ENCODE data around the gene ROPN1B.
"Not testable (repeated sequence)": the region's sequence is repeated elsewhere in the genome, so short reads cannot be mapped to it uniquely, and the experiment has no call there.

DNA sequence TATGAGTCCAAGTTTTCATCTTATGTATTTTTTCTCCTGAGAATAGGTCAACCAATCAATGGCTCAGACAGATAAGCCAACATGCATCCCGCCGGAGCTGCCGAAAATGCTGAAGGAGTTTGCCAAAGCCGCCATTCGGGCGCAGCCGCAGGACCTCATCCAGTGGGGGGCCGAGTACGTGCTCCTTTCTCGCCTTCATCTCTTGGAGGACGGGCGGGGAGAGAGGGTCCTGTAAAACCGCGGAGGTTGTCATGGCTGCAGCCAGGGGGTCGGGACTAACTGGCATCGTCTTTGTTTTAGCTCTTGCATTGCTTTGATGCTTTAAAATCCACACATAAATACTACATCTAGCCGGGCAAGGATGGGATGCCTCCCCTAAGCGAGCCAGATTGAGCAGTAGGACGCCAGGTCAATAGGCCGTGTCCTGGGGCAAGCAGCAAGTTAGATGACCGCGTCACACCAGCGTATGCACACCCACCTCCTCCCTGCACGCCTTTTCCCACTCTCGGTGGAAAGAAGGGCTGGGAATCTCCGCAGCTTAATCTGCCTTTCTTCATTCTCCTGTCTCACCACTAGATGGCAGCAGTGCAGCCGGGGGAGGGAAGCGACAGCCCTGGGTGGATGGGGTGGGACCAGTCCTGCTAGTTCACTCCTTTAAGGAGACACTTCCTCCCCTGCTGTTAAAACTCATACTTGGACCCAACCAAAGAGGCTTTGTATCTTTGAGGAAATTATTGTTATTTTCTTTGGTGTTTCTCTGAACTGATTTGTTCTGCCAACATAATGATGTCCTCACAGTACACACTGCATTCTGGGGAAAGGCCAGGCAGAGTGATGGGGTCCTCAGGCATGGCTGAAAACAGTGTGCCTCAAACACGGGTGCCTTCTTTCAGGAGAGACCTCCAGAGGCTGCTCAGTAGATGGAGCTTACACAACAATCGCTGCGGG lies 3.3 kb downstream of the ROPN1B start:
- peak; percentile 31; the same call in 1 of the 2 replicates for TF ChIP-seq TCF7L2 (IDR thresholded peaks at IDR 0.05; ENCODE audit: low read depth, low read length)
- not testable (repeated sequence) for TF ChIP-seq POLR2AphosphoS5 (IDR thresholded peaks at IDR 0.05; ENCODE audit: low read depth, low read length); SIN3A (IDR thresholded peaks at IDR 0.05; ENCODE audit: borderline replicate concordance, insufficient read depth, low read depth, low read length)
- TF ChIP-seq, protein P1, sequence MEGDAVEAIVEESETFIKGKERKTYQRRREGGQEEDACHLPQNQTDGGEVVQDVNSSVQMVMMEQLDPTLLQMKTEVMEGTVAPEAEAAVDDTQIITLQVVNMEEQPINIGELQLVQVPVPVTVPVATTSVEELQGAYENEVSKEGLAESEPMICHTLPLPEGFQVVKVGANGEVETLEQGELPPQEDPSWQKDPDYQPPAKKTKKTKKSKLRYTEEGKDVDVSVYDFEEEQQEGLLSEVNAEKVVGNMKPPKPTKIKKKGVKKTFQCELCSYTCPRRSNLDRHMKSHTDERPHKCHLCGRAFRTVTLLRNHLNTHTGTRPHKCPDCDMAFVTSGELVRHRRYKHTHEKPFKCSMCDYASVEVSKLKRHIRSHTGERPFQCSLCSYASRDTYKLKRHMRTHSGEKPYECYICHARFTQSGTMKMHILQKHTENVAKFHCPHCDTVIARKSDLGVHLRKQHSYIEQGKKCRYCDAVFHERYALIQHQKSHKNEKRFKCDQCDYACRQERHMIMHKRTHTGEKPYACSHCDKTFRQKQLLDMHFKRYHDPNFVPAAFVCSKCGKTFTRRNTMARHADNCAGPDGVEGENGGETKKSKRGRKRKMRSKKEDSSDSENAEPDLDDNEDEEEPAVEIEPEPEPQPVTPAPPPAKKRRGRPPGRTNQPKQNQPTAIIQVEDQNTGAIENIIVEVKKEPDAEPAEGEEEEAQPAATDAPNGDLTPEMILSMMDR (IDR thresholded peaks at IDR 0.05): peak; percentile 93
- TF ChIP-seq, protein P2, sequence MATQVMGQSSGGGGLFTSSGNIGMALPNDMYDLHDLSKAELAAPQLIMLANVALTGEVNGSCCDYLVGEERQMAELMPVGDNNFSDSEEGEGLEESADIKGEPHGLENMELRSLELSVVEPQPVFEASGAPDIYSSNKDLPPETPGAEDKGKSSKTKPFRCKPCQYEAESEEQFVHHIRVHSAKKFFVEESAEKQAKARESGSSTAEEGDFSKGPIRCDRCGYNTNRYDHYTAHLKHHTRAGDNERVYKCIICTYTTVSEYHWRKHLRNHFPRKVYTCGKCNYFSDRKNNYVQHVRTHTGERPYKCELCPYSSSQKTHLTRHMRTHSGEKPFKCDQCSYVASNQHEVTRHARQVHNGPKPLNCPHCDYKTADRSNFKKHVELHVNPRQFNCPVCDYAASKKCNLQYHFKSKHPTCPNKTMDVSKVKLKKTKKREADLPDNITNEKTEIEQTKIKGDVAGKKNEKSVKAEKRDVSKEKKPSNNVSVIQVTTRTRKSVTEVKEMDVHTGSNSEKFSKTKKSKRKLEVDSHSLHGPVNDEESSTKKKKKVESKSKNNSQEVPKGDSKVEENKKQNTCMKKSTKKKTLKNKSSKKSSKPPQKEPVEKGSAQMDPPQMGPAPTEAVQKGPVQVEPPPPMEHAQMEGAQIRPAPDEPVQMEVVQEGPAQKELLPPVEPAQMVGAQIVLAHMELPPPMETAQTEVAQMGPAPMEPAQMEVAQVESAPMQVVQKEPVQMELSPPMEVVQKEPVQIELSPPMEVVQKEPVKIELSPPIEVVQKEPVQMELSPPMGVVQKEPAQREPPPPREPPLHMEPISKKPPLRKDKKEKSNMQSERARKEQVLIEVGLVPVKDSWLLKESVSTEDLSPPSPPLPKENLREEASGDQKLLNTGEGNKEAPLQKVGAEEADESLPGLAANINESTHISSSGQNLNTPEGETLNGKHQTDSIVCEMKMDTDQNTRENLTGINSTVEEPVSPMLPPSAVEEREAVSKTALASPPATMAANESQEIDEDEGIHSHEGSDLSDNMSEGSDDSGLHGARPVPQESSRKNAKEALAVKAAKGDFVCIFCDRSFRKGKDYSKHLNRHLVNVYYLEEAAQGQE (IDR thresholded peaks at IDR 0.05; ENCODE audit: insufficient read depth in 1 of 2, low read depth in 2 of 2, low read length in 1 of 2): not testable (repeated sequence)
